DMS 273 treated with DMSO at 0.1 percent for 48 hours (cell line): Measurements from ENCODE around the gene ZNF469.

ENCODE experiments used
- DNase-seq: peaks from one replicate; lab custom pipeline; 2025; lab: John Stamatoyannopoulos, UW

Gene ZNF469

GRCh38 chr16:88392616-88393015 lies 9.9 kb downstream of the ZNF469 start:
- no peak for DNase-seq

DNA sequence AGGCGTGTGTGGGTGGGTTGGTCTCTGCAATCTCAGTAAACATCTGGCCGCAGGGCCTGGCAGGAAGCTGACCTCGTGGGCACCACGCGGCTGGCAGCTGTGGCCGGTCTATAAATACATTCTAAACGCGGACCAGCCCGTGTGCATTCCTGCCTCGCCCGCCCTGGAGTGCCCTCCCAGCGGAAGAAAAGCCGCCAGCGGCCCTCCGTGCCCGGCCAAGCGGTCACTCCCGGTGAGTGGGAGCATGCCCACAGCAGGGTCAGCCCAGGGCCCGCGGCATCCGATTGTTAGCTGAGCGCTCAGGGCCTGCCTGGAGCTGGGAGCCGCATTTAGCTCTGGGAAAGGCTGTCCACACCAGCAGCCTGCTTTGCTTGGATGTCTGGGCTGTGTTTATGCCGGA lies 10.3 kb downstream of the ZNF469 start:
- DNase-seq: no peak

DNA sequence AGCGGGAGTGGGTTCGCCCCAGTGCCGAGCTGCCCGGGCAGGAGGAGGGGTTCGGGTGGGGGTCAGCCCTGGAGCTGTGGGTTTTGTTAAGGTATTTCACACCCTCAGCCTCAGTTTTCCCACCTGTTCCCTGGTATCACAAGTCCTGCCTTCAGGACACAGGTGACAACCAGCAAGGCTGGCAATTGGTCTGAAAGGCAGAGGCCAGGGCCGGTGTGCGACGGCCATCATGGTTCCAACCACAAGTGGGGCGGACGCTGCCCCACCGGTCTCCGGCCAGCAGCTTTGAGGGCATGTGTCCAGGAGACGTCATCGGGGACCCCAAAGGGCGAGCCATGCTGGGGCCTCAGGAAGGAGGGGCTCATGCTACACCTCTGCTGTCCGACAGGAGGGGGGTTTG lies 10.8 kb downstream of the ZNF469 start:
- no peak for DNase-seq

DNA sequence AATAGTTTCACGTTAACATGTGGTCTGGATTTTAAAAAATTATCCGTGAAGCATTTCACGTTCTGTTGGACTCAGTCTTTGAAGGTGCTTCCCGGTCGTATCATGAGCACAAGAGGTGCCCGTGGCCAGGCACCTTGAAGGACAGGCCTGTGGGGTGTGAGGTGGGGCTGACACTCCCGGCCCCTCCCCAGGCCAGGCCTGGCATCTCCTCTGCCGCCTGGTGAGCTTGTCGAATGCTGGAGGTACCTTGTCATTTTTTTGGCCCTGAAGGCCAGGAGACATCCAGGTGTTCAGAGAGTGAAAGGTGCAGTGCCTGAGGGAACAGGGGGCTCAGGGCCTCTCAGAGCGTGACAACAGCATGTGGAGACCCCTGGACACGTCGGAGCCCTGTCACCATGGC lies 11.7 kb downstream of the ZNF469 start:
- no peak for DNase-seq

DNA sequence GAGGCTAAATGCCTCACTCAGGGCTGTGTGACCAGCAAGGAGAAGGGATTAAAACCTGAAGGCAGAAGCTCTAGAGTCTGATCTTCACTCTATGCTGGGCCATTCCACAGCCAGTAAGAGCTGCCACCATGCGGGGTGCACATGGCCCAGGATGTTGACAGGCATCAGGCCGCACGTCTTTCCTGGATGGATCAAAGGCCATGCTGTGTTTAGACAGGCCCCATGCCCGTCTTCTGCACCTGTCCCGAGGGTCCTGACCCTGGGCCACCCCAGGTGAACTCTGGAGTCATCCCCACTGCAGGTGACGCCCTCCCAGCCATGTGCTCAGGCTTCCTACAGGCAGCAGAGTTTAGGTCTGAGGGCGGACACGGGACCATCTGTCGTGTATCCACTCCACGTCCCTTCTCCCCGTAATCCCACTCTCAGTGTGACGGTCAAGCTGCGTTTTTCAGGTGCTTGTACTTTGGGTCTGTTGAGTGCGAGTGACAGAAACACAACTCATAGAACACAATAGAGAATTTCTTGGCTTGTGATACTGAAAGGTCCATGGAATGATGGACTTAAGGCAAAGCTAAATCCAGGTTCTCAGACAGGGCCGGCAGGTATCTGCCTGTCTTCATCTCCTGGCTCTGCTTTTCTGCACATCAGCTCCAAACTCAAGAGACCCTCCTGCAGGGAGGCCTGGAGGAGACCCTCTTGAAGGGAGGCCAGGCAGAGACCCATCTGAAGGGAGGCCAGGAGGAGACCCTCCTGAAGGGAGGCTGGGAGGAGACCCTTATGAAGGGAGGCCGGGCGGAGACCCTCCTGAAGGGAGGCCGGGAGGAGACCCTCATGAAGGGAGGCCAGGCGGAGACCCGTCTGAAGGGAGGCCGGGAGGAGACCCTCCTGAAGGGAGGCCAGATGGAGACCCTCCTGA lies 13.2 kb downstream of the ZNF469 start:
- DNase-seq: no peak

GRCh38 chr16:88398170-88398873 lies 15.6 kb downstream of the ZNF469 start:
- DNase-seq: no peak

GRCh38 chr16:88398874-88399178 lies 16.1 kb downstream of the ZNF469 start:
- DNase-seq: no peak

- DNase-seq: no peak
Measured at GRCh38 chr16:88400186-88400585, 17.4 kb downstream of the ZNF469 start.

DNA sequence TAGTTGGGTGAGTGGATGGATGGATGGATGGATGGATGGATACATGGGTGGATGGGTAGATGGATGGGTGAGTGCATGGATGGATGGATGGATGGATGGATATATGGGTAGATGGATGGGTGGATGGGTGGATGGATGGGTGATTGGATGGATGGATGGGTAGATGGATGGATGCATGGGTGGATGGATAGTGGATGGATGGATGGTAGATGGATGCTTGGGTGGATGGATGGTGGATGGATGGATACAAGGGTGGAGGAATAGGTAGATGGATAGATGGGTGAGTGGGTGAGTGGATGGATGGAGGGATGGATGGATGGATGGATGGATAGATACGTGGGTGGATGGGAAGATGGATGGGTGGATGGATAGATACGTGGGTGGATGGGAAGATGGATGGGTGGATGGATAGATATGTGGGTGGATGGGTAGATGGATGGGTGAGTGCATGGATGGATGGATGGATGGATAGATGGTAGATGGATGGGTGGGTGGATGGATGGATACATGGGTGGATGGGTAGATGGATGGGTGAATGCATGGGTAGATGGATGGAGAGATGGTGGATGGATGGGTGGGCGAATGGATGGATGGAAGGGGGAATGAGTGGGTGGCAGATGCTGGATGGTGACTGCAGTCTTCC lies 19.0 kb downstream of the ZNF469 start:
- no peak for DNase-seq

GRCh38 chr16:88402551-88403240 lies 19.9 kb downstream of the ZNF469 start:
- DNase-seq: no peak

GRCh38 chr16:88403794-88404581 lies 21.2 kb downstream of the ZNF469 start:
- DNase-seq: no peak

- DNase-seq: no peak
Measured at GRCh38 chr16:88404769-88405168, 22.0 kb downstream of the ZNF469 start.

DNA sequence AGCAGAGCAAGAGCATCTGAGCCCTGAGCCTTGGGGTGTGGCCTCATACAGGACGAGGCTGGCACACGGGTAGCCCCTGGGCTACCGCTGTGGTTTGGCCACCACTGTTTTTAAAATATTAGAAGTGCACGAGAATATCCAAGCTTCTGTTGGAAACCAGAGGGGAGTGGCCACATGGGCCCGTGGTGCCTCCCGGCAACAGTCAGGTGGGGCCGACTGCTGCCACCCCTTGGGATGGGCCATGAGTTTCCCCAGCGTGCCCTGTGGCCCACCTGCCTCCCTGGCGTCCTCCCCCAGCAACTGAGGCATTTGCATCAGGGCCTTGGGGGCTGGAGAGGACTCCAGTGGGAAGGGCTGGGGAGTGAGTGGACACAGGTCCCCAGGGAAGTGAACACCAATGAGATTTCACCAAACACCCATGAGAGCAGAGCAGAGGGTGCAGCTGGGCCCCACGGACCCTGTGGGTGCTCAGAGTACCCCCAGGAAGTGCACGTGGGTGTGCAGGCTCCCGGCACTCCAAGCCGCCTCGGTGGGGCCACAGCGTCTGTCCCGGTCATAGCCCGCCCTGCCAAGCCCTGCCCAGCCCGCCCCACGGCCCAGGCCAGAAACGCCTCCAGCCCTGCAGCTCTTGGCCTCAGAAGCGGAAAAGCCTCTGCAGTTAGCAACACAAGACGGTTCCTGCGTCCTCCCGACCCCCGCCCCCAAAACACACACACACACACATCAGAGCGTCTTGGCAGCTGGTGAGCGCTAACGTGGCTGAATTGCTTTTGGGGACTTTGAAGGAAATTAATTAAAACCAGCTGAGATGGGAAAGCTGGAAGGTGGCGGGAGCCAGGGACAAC lies 22.7 kb downstream of the ZNF469 start:
- no peak for DNase-seq

GRCh38 chr16:88406096-88407041 lies 23.6 kb downstream of the ZNF469 start:
- no peak for DNase-seq

DNA sequence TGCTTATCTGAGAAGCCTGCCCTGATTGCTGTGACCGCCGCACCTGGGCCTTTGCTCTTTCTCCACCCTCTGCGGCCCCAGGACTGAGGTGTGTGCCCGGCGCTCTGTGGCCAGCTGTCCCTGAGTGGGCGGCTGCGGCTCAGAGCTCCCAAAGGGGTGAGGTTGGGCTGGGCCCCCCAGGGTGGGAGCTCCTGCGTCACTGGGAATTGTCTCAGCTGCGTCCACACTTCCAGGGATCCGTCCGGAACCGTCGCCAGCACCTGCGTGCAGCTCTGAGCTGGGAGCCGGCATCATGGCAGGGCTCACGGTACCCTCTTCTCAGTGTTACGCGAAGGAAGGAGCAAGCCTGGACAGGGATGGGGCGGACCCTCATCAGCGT lies 24.3 kb downstream of the ZNF469 start:
- DNase-seq: no peak

DNA sequence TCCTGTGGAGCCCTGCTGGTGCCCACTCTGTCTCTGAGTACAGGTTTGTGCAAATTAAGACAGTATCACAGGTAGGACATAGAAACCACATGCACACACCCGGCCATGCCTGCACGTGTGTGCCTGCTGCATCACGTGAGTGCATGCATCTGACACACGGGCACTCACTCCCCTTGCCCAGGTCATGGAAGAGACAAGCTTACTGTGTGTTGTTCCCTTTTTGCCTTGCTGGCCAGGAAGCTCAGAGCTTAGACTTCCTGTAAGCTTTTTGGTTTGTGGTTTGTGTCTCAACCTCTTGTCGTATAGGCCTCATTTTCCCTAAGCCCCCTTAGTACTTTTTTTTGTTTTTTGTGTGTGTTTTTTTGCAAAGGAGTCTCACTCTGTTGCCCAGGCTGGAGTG lies 25.0 kb downstream of the ZNF469 start:
- no peak for DNase-seq

- no peak for DNase-seq
Measured at GRCh38 chr16:88408561-88409142, 25.9 kb downstream of the ZNF469 start.

DNA sequence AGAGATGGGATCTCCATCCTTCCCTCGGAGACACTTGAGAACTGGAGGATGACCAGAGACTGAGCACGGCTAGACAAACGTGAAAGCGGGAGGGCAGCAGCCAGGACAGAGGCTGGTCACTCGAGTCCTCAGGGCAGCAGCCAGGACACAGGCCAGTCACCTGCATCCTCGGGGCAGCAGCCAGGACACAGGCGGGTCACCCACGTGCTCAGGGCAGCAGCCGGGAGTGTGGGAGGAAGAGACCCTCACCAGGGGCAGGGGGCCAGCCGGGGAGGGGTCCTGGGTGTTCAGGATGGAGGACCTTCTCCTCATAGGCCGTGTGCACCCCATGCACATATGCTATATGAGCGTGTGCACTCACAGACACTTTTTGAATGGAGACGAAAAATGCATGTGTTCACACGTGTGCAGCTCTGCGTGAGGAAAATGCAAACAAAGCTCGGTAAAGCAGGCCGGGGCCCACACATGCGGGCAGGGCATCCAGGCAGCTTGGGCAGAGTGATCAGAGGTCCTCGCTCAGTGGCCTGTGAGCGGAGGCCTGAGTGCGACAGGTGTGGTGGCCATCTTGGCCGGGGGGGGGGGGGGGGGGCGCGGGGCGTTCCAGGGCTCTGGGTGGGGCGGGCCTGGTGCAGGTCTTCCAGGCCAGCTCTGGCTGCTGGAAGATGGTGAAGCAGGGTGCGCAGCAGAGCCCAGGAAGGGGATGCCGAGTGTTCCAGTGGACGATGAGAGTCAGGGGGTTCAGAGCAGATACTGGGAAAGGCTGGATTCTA lies 26.7 kb downstream of the ZNF469 start:
- DNase-seq: no peak
